22Rv1 (cell line): ENCODE results near the gene LRRC8A.
A peak's percentile ranks its signal among the peaks of the same experiment; 100 is the strongest.

Experiments
- H3K27ac ChIP-seq: fragments of 450-650 bp; 2 replicates; pipeline ENCODE4 v1.5.1; 2017
- ZFX ChIP-seq: fragments of 450-650 bp; IDR thresholded peaks from 2 replicates; pipeline ENCODE4 v1.6.1; 2017; ENCODE audit warnings: antibody characterized with exemption, borderline replicate concordance
- TF ChIP-seq, protein P1 (sequence below): fragments of 450-650 bp; IDR thresholded peaks from 2 replicates; pipeline ENCODE4 v1.5.1; 2017; ENCODE audit warnings: mild to moderate bottlenecking

Gene LRRC8A

DNA sequence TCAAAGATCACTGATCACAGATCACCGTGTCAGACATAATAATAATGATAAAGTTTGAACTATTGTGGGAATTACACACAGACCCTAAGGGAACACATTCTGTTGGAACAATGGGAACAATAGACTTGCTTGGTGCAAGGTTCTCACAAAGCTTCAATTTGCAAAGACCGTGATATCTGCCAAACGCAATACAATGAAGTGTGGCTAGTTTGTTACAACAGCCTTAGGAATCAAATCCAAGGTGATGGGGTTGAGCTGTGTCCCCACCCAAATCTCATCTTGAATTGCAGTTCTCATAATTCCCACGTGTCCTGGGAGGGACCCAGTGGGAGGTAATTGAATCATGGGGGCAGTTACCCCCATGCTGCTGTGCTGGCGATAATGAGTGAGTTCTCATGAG is 21.0 kb upstream of the LRRC8A start:
- TF ChIP-seq, protein P1, sequence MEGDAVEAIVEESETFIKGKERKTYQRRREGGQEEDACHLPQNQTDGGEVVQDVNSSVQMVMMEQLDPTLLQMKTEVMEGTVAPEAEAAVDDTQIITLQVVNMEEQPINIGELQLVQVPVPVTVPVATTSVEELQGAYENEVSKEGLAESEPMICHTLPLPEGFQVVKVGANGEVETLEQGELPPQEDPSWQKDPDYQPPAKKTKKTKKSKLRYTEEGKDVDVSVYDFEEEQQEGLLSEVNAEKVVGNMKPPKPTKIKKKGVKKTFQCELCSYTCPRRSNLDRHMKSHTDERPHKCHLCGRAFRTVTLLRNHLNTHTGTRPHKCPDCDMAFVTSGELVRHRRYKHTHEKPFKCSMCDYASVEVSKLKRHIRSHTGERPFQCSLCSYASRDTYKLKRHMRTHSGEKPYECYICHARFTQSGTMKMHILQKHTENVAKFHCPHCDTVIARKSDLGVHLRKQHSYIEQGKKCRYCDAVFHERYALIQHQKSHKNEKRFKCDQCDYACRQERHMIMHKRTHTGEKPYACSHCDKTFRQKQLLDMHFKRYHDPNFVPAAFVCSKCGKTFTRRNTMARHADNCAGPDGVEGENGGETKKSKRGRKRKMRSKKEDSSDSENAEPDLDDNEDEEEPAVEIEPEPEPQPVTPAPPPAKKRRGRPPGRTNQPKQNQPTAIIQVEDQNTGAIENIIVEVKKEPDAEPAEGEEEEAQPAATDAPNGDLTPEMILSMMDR, result no peak
- no peak for TF ChIP-seq ZFX
- peak overlapping the region; percentile 95 for H3K27ac ChIP-seq

DNA sequence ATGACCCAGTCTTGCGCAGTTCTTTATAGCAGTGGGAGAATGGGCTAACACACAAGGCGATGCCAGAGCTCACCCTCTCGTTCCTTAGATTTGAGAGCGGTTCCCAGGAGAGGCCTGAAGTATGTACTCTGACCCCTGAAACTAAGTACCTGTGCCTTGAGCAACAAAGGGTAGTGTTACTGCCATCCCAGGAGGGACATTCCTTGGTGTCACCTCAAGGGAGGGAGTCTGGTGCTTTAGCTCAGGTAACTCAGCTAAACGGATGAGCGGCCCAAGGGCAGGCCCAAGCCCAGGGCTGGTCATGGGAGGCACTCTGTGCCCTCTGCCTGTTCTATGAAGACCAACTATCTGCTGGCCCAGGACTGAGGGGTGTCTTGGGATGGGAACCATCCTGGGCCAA is 20.4 kb upstream of the LRRC8A start:
- TF ChIP-seq, protein P1, result no peak
- no peak for TF ChIP-seq ZFX
- H3K27ac ChIP-seq, result peak overlapping the region; percentile 95

- H3K27ac ChIP-seq, result peak overlapping the region; percentile 95
- TF ChIP-seq, protein P1, result no peak
- no peak for TF ChIP-seq ZFX
Measured at GRCh38 chr9:128862401-128862851, 19.5 kb upstream of the LRRC8A start.

- TF ChIP-seq, protein P1, result peak; percentile 96
- no peak for TF ChIP-seq ZFX
- H3K27ac ChIP-seq, result peak overlapping the region; percentile 95
Measured at GRCh38 chr9:128863647-128864046, 18.3 kb upstream of the LRRC8A start.

DNA sequence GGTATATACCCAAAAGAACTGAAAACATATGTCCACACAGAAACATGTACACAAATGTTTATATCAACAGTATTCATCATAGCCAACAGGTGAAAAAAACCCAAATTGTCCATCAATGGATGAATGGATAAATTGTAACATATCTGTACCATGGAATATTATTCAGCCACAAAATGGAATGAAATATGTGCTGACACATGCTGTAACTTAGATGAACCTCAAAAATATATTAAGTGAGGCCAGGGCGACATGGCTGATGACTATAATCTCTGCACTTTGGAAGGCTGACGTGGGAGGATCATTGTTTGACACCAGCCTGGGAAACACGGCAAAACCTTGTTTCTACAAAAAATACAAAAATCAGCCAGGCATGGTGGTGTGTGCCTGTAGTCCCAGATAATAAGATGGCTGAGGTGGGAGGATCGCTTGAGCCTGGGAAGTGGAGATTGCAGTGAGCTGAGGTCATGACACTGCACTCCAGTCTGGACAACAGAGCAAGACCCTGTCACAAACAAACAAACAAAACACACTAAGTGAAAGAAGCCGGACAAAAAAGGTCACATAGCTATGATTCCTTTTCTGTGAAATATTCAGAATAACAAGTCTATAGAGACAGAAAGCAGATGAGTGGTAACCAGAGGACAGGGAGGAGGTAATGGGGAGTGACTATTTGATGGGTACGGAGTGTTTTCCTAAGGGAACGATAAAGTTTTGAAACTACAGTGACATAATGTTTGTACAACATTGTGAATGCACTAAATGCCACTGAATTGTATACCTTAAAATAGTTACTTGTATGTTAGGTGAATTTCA is 11.6 kb upstream of the LRRC8A start:
- peak overlapping the region; percentile 13; the same call in 1 of the 2 replicates for H3K27ac ChIP-seq

GRCh38 chr9:128870941-128871265 is 11.0 kb upstream of the LRRC8A start:
- H3K27ac ChIP-seq, result peak overlapping the region; percentile 13; the same call in 1 of the 2 replicates

More for the DNA sequence above, 11.6 kb upstream of the LRRC8A start:
- no peak for TF ChIP-seq ZFX
- TF ChIP-seq, protein P1, result no peak

DNA sequence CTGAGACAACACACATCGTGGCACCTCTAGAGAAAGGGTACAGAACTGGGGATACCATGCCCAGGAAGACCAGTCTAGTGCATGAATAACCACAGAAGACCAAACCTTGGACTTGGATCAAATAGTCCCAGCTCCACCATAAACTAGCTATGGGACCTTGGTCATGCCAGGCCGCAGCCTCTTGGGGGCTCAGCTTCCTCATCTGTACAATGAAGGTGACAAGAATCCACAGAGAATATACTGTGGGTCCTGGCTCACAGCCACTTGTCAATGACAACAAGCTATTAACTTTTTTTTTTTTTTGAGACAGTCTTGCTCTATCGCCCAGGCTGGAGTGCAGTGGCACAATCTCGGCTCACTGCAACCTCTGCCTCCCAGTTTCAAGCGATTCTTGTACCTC is 4.1 kb upstream of the LRRC8A start:
- H3K27ac ChIP-seq, result peak overlapping the region; percentile 93
- TF ChIP-seq, protein P1, result no peak
- no peak for TF ChIP-seq ZFX
